Heart right ventricle (tissue), 16 donors: Measurements from ENCODE around the gene UGT8. TPM values are rescaled to one million over a fixed set of nuclear protein-coding genes. Genes with fewer than 3 reads are reported as not detected.
"Not testable (repeated sequence)": the region's sequence is repeated elsewhere in the genome, so short reads cannot be mapped to it uniquely, and the experiment has no call there.

Source experiments
- ATAC-seq, 8 donors: fragments of 200-7000 bp; cut with Tn5 transposase; one replicate each; pipeline ENCODE4 v1.9.1; 2020; ENCODE audit warnings: mild to moderate bottlenecking in 8 of 8, moderate library complexity in 8 of 8, moderate number of reproducible peaks in 1 of 8
- DNase-seq, 2 donors: peaks; one replicate each; pipeline ENCODE4 v3.0.0-alpha.2; 2020
- H3K27ac ChIP-seq, 10 donors: fragments of 200-600 bp; sonication (generic) in 2 of 10; one replicate each; pipeline versions ENCODE4 v1.5.0 to v1.8.0; 2020 to 2022; ENCODE audit warnings: mild to moderate bottlenecking in 3 of 10
- H3K27me3 ChIP-seq, 7 donors: fragments of 200-600 bp; one replicate each; pipeline ENCODE4 v1.8.0; 2021 to 2022; ENCODE audit warnings: mild to moderate bottlenecking in 2 of 7
- H3K36me3 ChIP-seq, 9 donors: fragments of 200-600 bp; sonication (generic) in 1 of 9; one replicate each; pipeline versions ENCODE4 v1.5.0 to v1.8.0; 2020 to 2022; ENCODE audit warnings: mild to moderate bottlenecking in 2 of 9
- H3K4me1 ChIP-seq, 9 donors: fragments of 200-600 bp; sonication (generic) in 1 of 9; one replicate each; pipeline versions ENCODE4 v1.5.0 to v1.8.0; 2020 to 2022; ENCODE audit warnings: mild to moderate bottlenecking in 4 of 9
- H3K4me3 ChIP-seq, 10 donors: fragments of 200-600 bp; sonication (generic) in 2 of 10; one replicate each; pipeline versions ENCODE4 v1.5.0 to v1.8.0; 2020 to 2022; ENCODE audit warnings: mild to moderate bottlenecking in 7 of 10, moderate library complexity in 2 of 10
- H3K9me3 ChIP-seq, 11 donors: fragments of 200-600 bp in 10 of 11; sonication (generic) in 2 of 11; one replicate each; pipeline versions ENCODE4 v1.5.0 to v1.8.0; 2013 to 2022; ENCODE audit warnings: mild to moderate bottlenecking in 2 of 11, control low read depth in 1 of 11, moderate library complexity in 1 of 11
- WGBS, 2 donors: extraction: QIAGEN DNeasy Blood & Tissue Kit; methylation state at CpG; one replicate each; pipeline ENCODE4 v1.1.7; 2013; ENCODE audit warnings: inconsistent platforms in 1 of 2; 5-methylcytosine and 5-hydroxymethylcytosine counted together
- intact Hi-C, 10 donors: fragments of 100-400 bp; cut with DNase I; formaldehyde crosslinking; loops; one replicate each; pipeline versions ENCODE4 v1.11.1 to v1.14.2; 2022
- polyA plus RNA-seq, 2 donors: library from polyadenylated mRNA; stranded (reverse); fragments of 200-250 nt; gene quantifications; one replicate each; pipeline ENCODE4 v1.2.3, GENCODE V29; 2013
- total RNA-seq, 10 donors: library from RNA; stranded (reverse); fragmentation: NEBNext Ultra II Directional in 3 of 10; extraction: Animal tissue kit (Norgen Biotek cat#: 25700) in 3 of 10; gene quantifications; one replicate each; pipeline versions ENCODE4 v1.2.1 to v1.2.4, GENCODE V29; 2021 to 2023
- TF ChIP-seq, protein P1 (sequence below), 9 donors: fragments of 200-600 bp; sonication (generic) in 2 of 9; IDR thresholded peaks; one replicate each; pipeline versions ENCODE4 v1.5.0 to v1.8.0; 2021 to 2022; ENCODE audit warnings: antibody characterized with exemption in 9 of 9, mild to moderate bottlenecking in 5 of 9, moderate library complexity in 1 of 9
- donor health status: Arrhythmogenic right ventricular cardiomyopathy.
- donor health status: ischemic (EF 13 %, LVEDD 7.1; RV severe dilation, severe dysfunction).
- donor health status: healthy with polysubstance abuse.
- donor health status: DM: no; HTN: yes; CAD: no.
- donor health status: DM: no; HTN: no; CAD: no.
- donor health status: ischemic (EF 25% LVEDD 6.9; RV normal size, moderate dysfunction).
- donor health status: ischemic (EF 25% LVEDD 5.7; RV mildly dilated, moderate dysfunction).
- donor health status: healthy.
- donor health status: DM: yes; HTN: yes; CAD: no.
- donor health status: Ischemic cardiomyopathy.
- donor health status: ischemic (EF 35%, LVEDD 5.7; RV mildly dilated, moderate dysfunction).
- donor health status: nonischemic (EF 11% LVEDD 7.7; RV severe dilation, severe dysfunction).
- donor health status: DM: yes; HTN: yes; CAD: no.
- donor health status: PGD.
- donor health status: ischemic (EF 29% LVEDD 5.4; RV normal size, mild dysfunction).
- donor health status: nonischemic (EF 23%, LVEDD 6.1; RV moderate dilation, normal function).

UGT8 gene
- total and polyA plus RNA-seq, 12 donors = 0.04 to 0.13 (median 0.09) TPM; not detected in 9

DNA sequence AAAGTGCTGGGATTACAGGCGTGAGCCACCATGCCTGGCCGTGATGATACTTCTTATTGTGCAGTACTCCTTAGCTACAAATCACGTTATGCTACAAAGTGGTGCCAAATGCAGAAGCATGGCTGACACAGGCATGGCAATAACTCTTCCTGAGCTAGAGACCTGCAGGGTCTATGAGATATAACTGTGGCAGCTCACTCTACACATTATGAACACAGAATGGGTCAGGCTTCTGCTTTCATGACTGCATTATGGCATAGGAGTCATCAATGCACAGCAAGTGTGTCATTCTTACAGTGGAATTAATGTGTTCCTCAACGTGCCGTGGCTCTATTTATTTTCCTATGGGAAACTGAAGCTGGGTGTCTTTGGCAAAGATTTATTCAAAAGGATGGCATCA is 64.5 kb downstream of the UGT8 start:
- peaks cover 0 to 19% (median 0%) of the 10 kb centered on the region in 7 donors for H3K27me3 ChIP-seq
- intact Hi-C loops = loop anchor here in 2 of 10 donors (5.0 to 10.0 kb wide), 2 partner anchors 276 to 278 kb away; no protein-coding TSS in a partner anchor
- H3K4me3 ChIP-seq = no peak overlapping the region
- DNase-seq = no peak
- H3K9me3 ChIP-seq = no peaks in the 10 kb centered on the region
- no peak overlapping the region for H3K27ac ChIP-seq
- TF ChIP-seq, protein P1, sequence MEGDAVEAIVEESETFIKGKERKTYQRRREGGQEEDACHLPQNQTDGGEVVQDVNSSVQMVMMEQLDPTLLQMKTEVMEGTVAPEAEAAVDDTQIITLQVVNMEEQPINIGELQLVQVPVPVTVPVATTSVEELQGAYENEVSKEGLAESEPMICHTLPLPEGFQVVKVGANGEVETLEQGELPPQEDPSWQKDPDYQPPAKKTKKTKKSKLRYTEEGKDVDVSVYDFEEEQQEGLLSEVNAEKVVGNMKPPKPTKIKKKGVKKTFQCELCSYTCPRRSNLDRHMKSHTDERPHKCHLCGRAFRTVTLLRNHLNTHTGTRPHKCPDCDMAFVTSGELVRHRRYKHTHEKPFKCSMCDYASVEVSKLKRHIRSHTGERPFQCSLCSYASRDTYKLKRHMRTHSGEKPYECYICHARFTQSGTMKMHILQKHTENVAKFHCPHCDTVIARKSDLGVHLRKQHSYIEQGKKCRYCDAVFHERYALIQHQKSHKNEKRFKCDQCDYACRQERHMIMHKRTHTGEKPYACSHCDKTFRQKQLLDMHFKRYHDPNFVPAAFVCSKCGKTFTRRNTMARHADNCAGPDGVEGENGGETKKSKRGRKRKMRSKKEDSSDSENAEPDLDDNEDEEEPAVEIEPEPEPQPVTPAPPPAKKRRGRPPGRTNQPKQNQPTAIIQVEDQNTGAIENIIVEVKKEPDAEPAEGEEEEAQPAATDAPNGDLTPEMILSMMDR (IDR thresholded peaks at IDR 0.05) = no peak
- H3K4me1 ChIP-seq = no peaks in the 10 kb centered on the region
- H3K36me3 ChIP-seq = no peaks in the 10 kb centered on the region
- WGBS, 2 donors = 80 to 91% methylated on average over 5 of the region's 5 CpGs
- no peak for ATAC-seq

DNA sequence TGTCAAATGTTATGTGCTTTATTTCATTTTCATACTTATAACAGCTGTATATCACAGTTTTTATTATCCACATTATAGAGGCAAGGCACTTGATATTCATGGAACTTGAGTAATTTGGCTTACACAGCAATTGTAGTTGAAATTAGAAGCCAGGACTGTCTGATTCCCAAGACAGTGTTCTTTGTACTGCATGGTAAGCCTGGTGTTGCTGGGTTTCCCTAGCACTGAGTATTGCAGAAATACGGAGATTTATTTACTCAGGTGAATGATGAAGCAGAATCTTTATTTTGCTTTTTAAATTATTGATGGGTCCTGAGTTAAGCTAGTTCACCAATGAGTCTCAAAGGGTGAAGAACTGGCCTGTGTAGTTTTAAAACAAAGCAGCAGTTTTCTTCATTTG is 70.0 kb downstream of the UGT8 start:
- 73 to 83% methylated on average over 1 of the region's 1 CpG for WGBS, 2 donors
- Histone ChIP-seq H3K36me3 (no peaks in the 10 kb centered on the region), H3K27ac (no peak overlapping the region), H3K4me3 (no peak overlapping the region), H3K27me3 (peaks cover 0 to 4% (median 0%) of the 10 kb centered on the region in 7 donors), H3K9me3 (no peaks in the 10 kb centered on the region), H3K4me1 (no peaks in the 10 kb centered on the region)
- intact Hi-C loops = loop anchor here in 1 of 10 donors (10.0 kb wide), 1 partner anchor 284 kb away; no protein-coding TSS in a partner anchor
- TF ChIP-seq, protein P1 (IDR thresholded peaks at IDR 0.05) = no peak
- ATAC-seq (no peak), DNase-seq (no peak)

DNA sequence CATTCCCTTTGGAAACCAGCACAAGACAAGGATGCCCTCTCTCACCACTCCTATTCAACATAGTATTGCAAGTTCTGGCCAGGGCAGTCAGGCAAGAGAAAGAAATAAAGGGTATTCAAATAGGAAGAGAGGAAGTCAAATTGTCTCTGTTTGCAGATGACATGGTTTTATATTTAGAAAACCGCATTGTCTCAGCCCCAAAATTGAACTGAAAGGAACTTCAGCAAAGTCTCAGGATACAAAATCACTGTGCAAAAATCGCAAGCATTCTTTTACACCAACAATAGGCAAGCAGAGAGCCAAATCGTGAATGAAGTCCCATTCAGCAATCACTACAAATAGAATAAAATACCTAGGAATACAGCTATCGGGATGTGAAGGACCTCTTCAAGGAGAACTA is 72.1 kb downstream of the UGT8 start:
- WGBS, 2 donors = 81 to 90% methylated on average over 4 of the region's 4 CpGs

DNA sequence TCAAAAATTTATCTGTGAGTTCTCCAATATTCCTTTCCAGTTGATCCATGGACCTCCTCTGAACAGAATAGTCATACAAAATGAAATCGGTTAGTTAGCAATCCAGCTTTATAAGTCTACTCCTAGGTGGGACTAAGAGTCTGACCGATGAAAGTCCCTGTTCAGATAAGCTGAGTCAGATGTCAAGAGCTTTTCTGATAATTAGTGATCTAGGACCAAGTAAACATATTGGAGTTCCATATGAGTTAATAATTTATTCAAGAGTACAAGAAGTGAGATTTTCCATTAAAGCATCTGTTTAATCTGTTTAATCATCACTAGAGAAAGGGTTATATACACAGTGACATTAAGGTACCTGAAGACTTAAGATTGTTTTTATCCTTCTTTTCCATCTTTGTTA is 74.7 kb downstream of the UGT8 start:
- ATAC-seq = no peak
- Histone ChIP-seq H3K4me1 (no peaks in the 10 kb centered on the region), H3K27ac (no peak overlapping the region), H3K9me3 (no peaks in the 10 kb centered on the region), H3K4me3 (no peak overlapping the region), H3K36me3 (no peaks in the 10 kb centered on the region), H3K27me3 (no peaks in the 10 kb centered on the region)
- TF ChIP-seq, protein P1 (IDR thresholded peaks at IDR 0.05) = no peak
- intact Hi-C loops = no loop called here
- DNase-seq = no peak
- WGBS, 2 donors = 80 to 86% methylated on average over 2 of the region's 2 CpGs

More for the DNA sequence above, 72.1 kb downstream of the UGT8 start:
- H3K9me3 ChIP-seq, H3K36me3 ChIP-seq, H3K4me3 ChIP-seq, intact Hi-C loops, H3K4me1 ChIP-seq, H3K27me3 ChIP-seq, ATAC-seq, DNase-seq, H3K27ac ChIP-seq: not testable (repeated sequence)

DNA sequence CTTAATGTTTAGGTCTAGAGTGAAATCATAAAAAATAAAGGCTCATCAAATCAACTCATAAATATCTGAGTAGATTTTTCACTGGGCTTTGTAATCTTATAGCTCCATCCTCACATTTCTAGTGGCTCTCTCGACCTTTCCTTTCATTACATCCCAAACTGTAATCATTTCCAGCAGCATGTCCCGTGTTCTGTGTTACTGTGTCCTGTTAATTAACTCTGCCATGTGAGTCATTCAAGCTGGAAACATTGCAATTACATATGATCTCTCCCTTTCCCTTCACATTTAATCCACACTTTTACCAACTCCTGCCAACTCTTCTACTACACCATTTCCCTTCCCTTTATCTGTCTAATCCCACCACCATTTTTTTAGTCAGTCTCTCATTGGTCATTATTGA is 75.5 kb downstream of the UGT8 start:
- ATAC-seq = no peak
- WGBS, 2 donors = 56 to 68% methylated on average over 2 of the region's 2 CpGs
- Histone ChIP-seq H3K36me3 (no peaks in the 10 kb centered on the region), H3K27ac (no peak overlapping the region), H3K9me3 (no peaks in the 10 kb centered on the region), H3K4me3 (no peak overlapping the region), H3K27me3 (no peaks in the 10 kb centered on the region), H3K4me1 (no peaks in the 10 kb centered on the region)
- no peak for DNase-seq
- TF ChIP-seq, protein P1 (IDR thresholded peaks at IDR 0.05) = no peak
- intact Hi-C loops = no loop called here
